ENCODE measurements around the gene SFXN5. TPM values are rescaled to one million over a fixed set of nuclear protein-coding genes. Genes with fewer than 3 reads are reported as not detected.

The SFXN5 gene
- total and polyA plus RNA-seq, 2 of the 8 experiments (the other 6 are each of a cell fraction or from before 2014, with no cell fraction given), result 29.3 to 33.1 TPM

DNA sequence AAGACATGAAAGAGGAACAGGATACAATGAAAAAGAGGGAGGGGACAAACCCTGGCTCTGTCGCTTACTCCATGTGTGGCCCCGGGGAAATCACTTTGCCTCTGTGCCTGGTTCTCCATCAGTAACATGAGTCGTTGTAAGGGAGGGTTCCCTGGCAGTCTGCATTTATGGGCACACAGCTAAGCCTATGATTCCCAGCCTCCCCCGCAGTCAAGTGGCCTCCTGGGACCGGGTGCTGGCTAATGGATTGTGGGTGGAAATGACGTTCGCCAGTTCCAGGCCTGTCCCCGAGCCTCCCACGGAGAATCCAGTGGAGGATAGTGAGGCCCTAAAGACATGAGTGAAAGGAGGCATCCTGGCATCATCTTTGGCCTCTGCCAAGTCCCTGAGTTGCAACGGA lies 42.7 kb downstream of the SFXN5 start:
- Histone ChIP-seq H3K4ac (replicated peaks; ENCODE audit: insufficient read length, low read depth, low read length) (no peak overlapping the region), H3K4me1 (replicated peaks in 1 of 4; ENCODE audit: control insufficient read depth in 3 of 4, insufficient read depth in 4 of 4, low read length in 3 of 4) (peaks cover 0 to 5% (median 0%) of the 10 kb centered on the region in 4 experiments; a peak in 1 of 7 replicates), H4K5ac (ENCODE audit: insufficient read length, low read depth, low read length) (no peak overlapping the region), H3K79me1 (ENCODE audit: low read depth, low read length) (no peaks in the 10 kb centered on the region), H3K36me3 (ENCODE audit: control insufficient read depth in 2 of 4, insufficient read depth in 4 of 4, low read length in 3 of 4) (no peaks in the 10 kb centered on the region; a peak in 1 of 8 replicates), H3K27me3 (replicated peaks in 1 of 4; ENCODE audit: control insufficient read depth in 3 of 4, extremely low read depth in 1 of 4, insufficient read depth in 3 of 4, low read length in 3 of 4) (no peaks in the 10 kb centered on the region), H3K79me2 (ENCODE audit: control insufficient read depth in 1 of 2, insufficient read depth in 2 of 2, low read length in 2 of 2) (no peaks in the 10 kb centered on the region), H2BK120ac (replicated peaks; ENCODE audit: low read depth, low read length) (no peak overlapping the region), H3K18ac (ENCODE audit: extremely low read depth, low read length) (no peak overlapping the region), H4K8ac (ENCODE audit: extremely low read depth, insufficient read depth, low read length) (no peak overlapping the region), H2AK5ac (ENCODE audit: low read depth, low read length) (no peak overlapping the region), H3K23ac (ENCODE audit: insufficient read length) (no peak overlapping the region), H3K56ac (replicated peaks; ENCODE audit: insufficient read length, low read depth, low read length) (no peak overlapping the region), H4K91ac (replicated peaks; ENCODE audit: insufficient read length, low read length) (no peak overlapping the region), H4K20me1 (replicated peaks in 1 of 2; ENCODE audit: control insufficient read depth in 1 of 2, insufficient read depth in 2 of 2, low read length in 2 of 2) (peaks cover 5% of the 10 kb centered on the region in 2 experiments), H3K23me2 (ENCODE audit: low read depth, low read length) (no peaks in the 10 kb centered on the region), H2BK15ac (ENCODE audit: low read length) (no peak overlapping the region), H3K27ac (ENCODE audit: low read depth, low read length) (no peak overlapping the region), H3K4me2 (ENCODE audit: insufficient read depth in 1 of 2, low read depth in 2 of 2, low read length in 2 of 2) (no peak overlapping the region), H3K9ac (replicated peaks in 1 of 4; ENCODE audit: extremely low read depth in 1 of 4, low read depth in 3 of 4, low read length in 3 of 4) (no peak overlapping the region), H2BK12ac (ENCODE audit: low read depth, low read length) (no peak overlapping the region), H3K4me3 (ENCODE audit: extremely low read depth in 1 of 4, insufficient read depth in 2 of 4, low read depth in 3 of 4, low read length in 4 of 4) (no peak overlapping the region), H2AFZ (ENCODE audit: low read length) (no peak overlapping the region), H3K9me3 (ENCODE audit: insufficient read depth in 2 of 2, low read depth in 1 of 2, low read length in 1 of 2) (no peaks in the 10 kb centered on the region), H2BK20ac (ENCODE audit: low read length) (no peak overlapping the region), H2BK5ac (ENCODE audit: low read depth, low read length) (no peak overlapping the region), H3K14ac (ENCODE audit: insufficient read length) (no peak overlapping the region)
- FAIRE-seq, result no peak
- no peak for TF ChIP-seq RAD21 (IDR thresholded peaks at IDR 0.05 in 1 of 2, conservative IDR thresholded peaks at IDR 0.05 in 1 of 2; ENCODE audit: low read depth in 2 of 2, low read length in 2 of 2)
- TF ChIP-seq KDM4A (IDR thresholded peaks at IDR 0.05; ENCODE audit: low read depth, low read length, severe bottlenecking), result no peak
- no peak for TF ChIP-seq POLR2AphosphoS5 (IDR thresholded peaks at IDR 0.05; ENCODE audit: low read depth, low read length)
- DNase-seq (ENCODE audit: low read depth in 1 of 2, low spot score in 2 of 2), result no peak
- WGBS, 2 experiments (ENCODE audit: extremely low coverage in 1 of 2, insufficient coverage in 1 of 2, insufficient read length in 1 of 2, insufficient replicate concordance in 2 of 2, low coverage in 1 of 2, low lambda C conversion rate in 2 of 2, missing lambda C conversion rate in 1 of 2), result 93% methylated on average over 10 of the region's 10 CpGs; no CpG with 5 or more reads in 1 of the 2 experiments
- CTCF ChIA-PET (ENCODE audit: partially characterized antibody), result interaction anchor here (1.2 kb wide), 1 partner anchor 37 kb away, joined by 3 read pairs; no protein-coding TSS in a partner anchor
- POLR2A ChIA-PET (ENCODE audit: partially characterized antibody), result no interaction called here
